Measurements from ENCODE around the gene CHST9. TPM values are rescaled to one million over a fixed set of nuclear protein-coding genes. Genes with fewer than 3 reads are reported as not detected.
A peak's percentile ranks its signal among the peaks of the same experiment; 100 is the strongest.

CHST9 gene
- total and polyA plus RNA-seq, 2 donors from 2014 or later = 1.5 to 9.8 TPM

DNA sequence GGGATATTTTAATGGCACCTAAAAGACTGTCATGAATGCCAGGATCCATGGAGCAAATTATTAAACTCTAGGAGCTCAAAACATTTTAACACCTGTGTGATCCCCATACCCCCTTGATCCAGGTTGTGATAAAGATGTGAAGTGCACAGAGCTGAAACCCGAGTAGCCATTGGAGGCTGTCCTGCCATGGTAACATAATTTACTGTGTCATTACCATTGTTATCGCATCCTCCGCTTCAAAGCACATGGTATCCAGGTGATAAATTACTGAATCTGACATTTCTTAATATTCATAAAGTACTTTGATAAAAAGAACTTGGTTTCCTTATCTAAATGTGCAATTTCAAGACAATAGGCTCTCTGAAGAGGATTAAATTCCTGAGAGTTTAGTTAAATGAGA, 109.3 kb downstream of the CHST9 start:
- Histone ChIP-seq H3K9ac (ENCODE audit: low read length in 3 of 3) (no peak overlapping the region), H3K27me3 (ENCODE audit: control insufficient read depth, insufficient read depth, low read length) (no peaks in the 10 kb centered on the region), H3K4me1 (ENCODE audit: control insufficient read depth in 2 of 3, insufficient read depth in 2 of 3, low read depth in 1 of 3, low read length in 3 of 3) (no peaks in the 10 kb centered on the region), H3K9me3 (ENCODE audit: control insufficient read depth in 2 of 3, insufficient read depth in 1 of 3, low read length in 3 of 3) (no peaks in the 10 kb centered on the region), H3K4me3 (ENCODE audit: low read length in 3 of 3) (no peak overlapping the region), H3K36me3 (ENCODE audit: control insufficient read depth in 2 of 3, insufficient read depth in 3 of 3, low read length in 3 of 3) (no peaks in the 10 kb centered on the region), H3K27ac (ENCODE audit: low read depth in 2 of 2, low read length in 2 of 2) (no peak overlapping the region)
- TF ChIP-seq CTCF (IDR thresholded peaks at IDR 0.05; ENCODE audit: borderline replicate concordance, extremely low read depth, insufficient read depth) = no peak
- DNase-seq = peak in 3 of 5 donors; percentile 52 to 84 (median 64)
- FAIRE-seq = no peak
- intact Hi-C loops (cut with DNase I) = loop anchor here (10.0 kb wide), 1 partner anchor 59 kb away; no protein-coding TSS in a partner anchor

DNA sequence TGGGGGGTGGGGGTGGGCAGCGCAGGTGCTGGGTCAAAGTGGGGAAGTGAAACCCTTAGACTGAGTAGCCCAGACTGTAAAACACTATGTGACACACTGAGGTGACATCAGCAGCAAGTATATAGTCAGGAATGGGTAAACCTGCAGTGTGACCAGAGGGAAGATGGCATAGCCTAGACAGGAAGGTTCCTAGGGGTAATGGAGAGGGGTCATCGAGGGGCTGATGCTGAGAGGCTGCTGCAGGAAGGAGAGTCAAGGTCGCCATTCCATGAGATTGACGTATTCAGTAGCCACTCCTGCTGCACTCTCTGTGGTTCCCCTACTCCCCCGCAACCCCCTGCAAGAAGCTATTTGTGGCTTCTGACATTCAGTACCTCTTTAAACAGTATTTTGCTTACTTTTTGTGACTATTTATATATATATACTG, 111.7 kb downstream of the CHST9 start:
- no peak overlapping the region for H3K27ac ChIP-seq (ENCODE audit: low read depth in 2 of 2, low read length in 2 of 2)
- no peaks in the 10 kb centered on the region for H3K9me3 ChIP-seq (ENCODE audit: control insufficient read depth in 2 of 3, insufficient read depth in 1 of 3, low read length in 3 of 3)
- no peak for FAIRE-seq
- peak in 1 of 5 donors; percentile 19 for DNase-seq
- intact Hi-C loops (cut with DNase I) = loop anchor here (10.0 kb wide), 1 partner anchor 61 kb away; no protein-coding TSS in a partner anchor
- no peaks in the 10 kb centered on the region for H3K36me3 ChIP-seq (ENCODE audit: control insufficient read depth in 2 of 3, insufficient read depth in 3 of 3, low read length in 3 of 3)
- H3K9ac ChIP-seq (ENCODE audit: low read length in 3 of 3) = no peak overlapping the region
- H3K27me3 ChIP-seq (ENCODE audit: control insufficient read depth, insufficient read depth, low read length) = no peaks in the 10 kb centered on the region
- H3K4me1 ChIP-seq (ENCODE audit: control insufficient read depth in 2 of 3, insufficient read depth in 2 of 3, low read depth in 1 of 3, low read length in 3 of 3) = no peaks in the 10 kb centered on the region
- TF ChIP-seq CTCF (IDR thresholded peaks at IDR 0.05; ENCODE audit: borderline replicate concordance, extremely low read depth, insufficient read depth) = no peak
- no peak overlapping the region for H3K4me3 ChIP-seq (ENCODE audit: low read length in 3 of 3)

- no peaks in the 10 kb centered on the region for H3K9me3 ChIP-seq (ENCODE audit: control insufficient read depth in 2 of 3, insufficient read depth in 1 of 3, low read length in 3 of 3)
- no peaks in the 10 kb centered on the region for H3K4me1 ChIP-seq (ENCODE audit: control insufficient read depth in 2 of 3, insufficient read depth in 2 of 3, low read depth in 1 of 3, low read length in 3 of 3)
- FAIRE-seq = no peak
- no peak overlapping the region for H3K27ac ChIP-seq (ENCODE audit: low read depth in 2 of 2, low read length in 2 of 2)
- no peak overlapping the region for H3K9ac ChIP-seq (ENCODE audit: low read length in 3 of 3)
- no peak for DNase-seq
- intact Hi-C loops (cut with DNase I) = no loop called here
- no peaks in the 10 kb centered on the region for H3K27me3 ChIP-seq (ENCODE audit: control insufficient read depth, insufficient read depth, low read length)
- H3K36me3 ChIP-seq (ENCODE audit: control insufficient read depth in 2 of 3, insufficient read depth in 3 of 3, low read length in 3 of 3) = no peaks in the 10 kb centered on the region
- H3K4me3 ChIP-seq (ENCODE audit: low read length in 3 of 3) = no peak overlapping the region
- no peak for TF ChIP-seq CTCF (IDR thresholded peaks at IDR 0.05; ENCODE audit: borderline replicate concordance, extremely low read depth, insufficient read depth)
Observed at GRCh38 chr18:27064673-27065072, 120.4 kb downstream of the CHST9 start.

- H3K4me3 ChIP-seq (ENCODE audit: low read length in 3 of 3) = no peak overlapping the region
- H3K27ac ChIP-seq (ENCODE audit: low read depth in 2 of 2, low read length in 2 of 2) = no peak overlapping the region
- intact Hi-C loops (cut with DNase I) = no loop called here
- H3K27me3 ChIP-seq (ENCODE audit: control insufficient read depth, insufficient read depth, low read length) = no peaks in the 10 kb centered on the region
- H3K9me3 ChIP-seq (ENCODE audit: control insufficient read depth in 2 of 3, insufficient read depth in 1 of 3, low read length in 3 of 3) = no peaks in the 10 kb centered on the region
- H3K9ac ChIP-seq (ENCODE audit: low read length in 3 of 3) = no peak overlapping the region
- FAIRE-seq (no peak), DNase-seq (no peak)
- TF ChIP-seq CTCF (IDR thresholded peaks at IDR 0.05; ENCODE audit: borderline replicate concordance, extremely low read depth, insufficient read depth) = no peak
- no peaks in the 10 kb centered on the region for H3K4me1 ChIP-seq (ENCODE audit: control insufficient read depth in 2 of 3, insufficient read depth in 2 of 3, low read depth in 1 of 3, low read length in 3 of 3)
- no peaks in the 10 kb centered on the region for H3K36me3 ChIP-seq (ENCODE audit: control insufficient read depth in 2 of 3, insufficient read depth in 3 of 3, low read length in 3 of 3)
Observed at GRCh38 chr18:27062802-27063201, 122.3 kb downstream of the CHST9 start.

All from kidney (tissue), 14 donors.